Lower lobe of right lung (tissue), 2 donors: ENCODE results near the gene SLC17A9. TPM values are rescaled to one million over a fixed set of nuclear protein-coding genes. Genes with fewer than 3 reads are reported as not detected.

Source experiments
- ATAC-seq, 2 donors: fragments of 200-7000 bp; cut with Tn5 transposase; one replicate each; pipeline ENCODE4 v1.9.1; 2020 to 2022; ENCODE audit warnings: mild to moderate bottlenecking in 2 of 2, moderate library complexity in 2 of 2
- DNase-seq: peaks from one replicate; pipeline ENCODE4 v3.0.0-alpha.2; 2020
- H3K27ac ChIP-seq: fragments of 200-600 bp; one replicate; pipeline ENCODE4 v1.8.0; 2022
- H3K27me3 ChIP-seq: fragments of 200-600 bp; one replicate; pipeline ENCODE4 v1.8.0; 2022; ENCODE audit warnings: low read depth
- H3K36me3 ChIP-seq: fragments of 200-600 bp; one replicate; pipeline ENCODE4 v1.8.0; 2022; ENCODE audit warnings: mild to moderate bottlenecking
- H3K4me1 ChIP-seq: fragments of 200-600 bp; one replicate; pipeline ENCODE4 v1.8.0; 2022
- H3K4me3 ChIP-seq: fragments of 200-600 bp; one replicate; pipeline ENCODE4 v1.8.0; 2022; ENCODE audit warnings: mild to moderate bottlenecking
- H3K9me3 ChIP-seq: fragments of 200-600 bp; one replicate; pipeline ENCODE4 v1.8.0; 2022
- intact Hi-C: fragments of 100-400 bp; cut with DNase I; formaldehyde crosslinking; loops from one replicate; pipeline ENCODE4 v1.11.0; 2022
- total RNA-seq: library from RNA; stranded (reverse); fragmentation: NEBNext Ultra II Directional; extraction: Animal tissue kit (Norgen Biotek cat#: 25700); gene quantifications from one replicate; pipeline ENCODE4 v1.2.1, GENCODE V29; 2021
- TF ChIP-seq, protein P1 (sequence below): fragments of 200-600 bp; IDR thresholded peaks from one replicate; pipeline ENCODE4 v1.8.0; 2022; ENCODE audit warnings: antibody characterized with exemption, mild to moderate bottlenecking
- donor health status: DM: no; HTN: yes; CAD: no; lungs with severe emphysema.

Gene SLC17A9
- total RNA-seq, 1 donor from 2014 or later: 10.4 TPM

DNA sequence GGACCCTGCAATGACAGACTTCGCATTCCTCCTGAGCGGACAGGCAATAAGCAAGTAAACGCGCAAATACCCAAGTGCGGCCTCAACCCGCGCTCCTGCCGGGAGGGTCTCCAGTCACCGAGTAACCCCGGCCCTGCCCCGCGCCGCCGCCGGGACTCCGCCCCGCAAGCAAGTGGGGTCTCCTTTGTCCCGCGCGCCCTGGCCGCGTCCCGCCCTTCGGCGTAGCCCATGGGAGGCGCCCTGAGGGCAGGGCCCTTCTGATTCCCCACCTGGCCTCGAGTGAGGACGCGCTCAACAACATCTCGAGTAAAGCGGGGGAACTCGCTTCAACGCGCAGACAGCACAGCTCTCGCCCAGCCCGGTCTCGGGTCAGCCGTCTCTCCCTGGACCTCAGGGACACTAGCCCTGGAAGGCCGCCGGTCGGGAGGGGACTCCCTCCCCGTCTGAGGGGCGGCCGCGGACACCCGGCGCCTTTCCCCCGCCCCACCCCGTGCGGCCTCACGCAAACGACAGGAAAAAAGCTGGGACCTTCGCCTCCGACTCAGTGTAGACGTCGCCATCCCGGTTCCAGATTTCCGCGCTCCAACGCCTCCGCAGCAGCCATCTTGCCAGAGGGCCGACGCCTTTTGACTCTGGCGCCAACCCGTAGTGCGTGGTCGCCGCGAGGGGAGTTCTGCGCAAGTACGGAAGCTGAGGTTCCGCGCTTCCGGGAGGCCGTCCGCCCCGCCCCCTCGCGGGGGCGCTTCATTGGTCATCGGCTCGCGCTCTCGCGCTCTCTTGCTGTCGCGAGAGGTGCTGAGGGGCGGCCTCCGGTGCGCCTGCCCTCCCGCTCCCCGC lies 15.0 kb upstream of the SLC17A9 start:
- H3K27ac ChIP-seq: peak overlapping the region; percentile 93
- H3K4me1 ChIP-seq: peaks cover 61% of the 10 kb centered on the region
- ATAC-seq (peak; percentile 97 to 98), DNase-seq (peak; percentile 98)
- TF ChIP-seq, protein P1, sequence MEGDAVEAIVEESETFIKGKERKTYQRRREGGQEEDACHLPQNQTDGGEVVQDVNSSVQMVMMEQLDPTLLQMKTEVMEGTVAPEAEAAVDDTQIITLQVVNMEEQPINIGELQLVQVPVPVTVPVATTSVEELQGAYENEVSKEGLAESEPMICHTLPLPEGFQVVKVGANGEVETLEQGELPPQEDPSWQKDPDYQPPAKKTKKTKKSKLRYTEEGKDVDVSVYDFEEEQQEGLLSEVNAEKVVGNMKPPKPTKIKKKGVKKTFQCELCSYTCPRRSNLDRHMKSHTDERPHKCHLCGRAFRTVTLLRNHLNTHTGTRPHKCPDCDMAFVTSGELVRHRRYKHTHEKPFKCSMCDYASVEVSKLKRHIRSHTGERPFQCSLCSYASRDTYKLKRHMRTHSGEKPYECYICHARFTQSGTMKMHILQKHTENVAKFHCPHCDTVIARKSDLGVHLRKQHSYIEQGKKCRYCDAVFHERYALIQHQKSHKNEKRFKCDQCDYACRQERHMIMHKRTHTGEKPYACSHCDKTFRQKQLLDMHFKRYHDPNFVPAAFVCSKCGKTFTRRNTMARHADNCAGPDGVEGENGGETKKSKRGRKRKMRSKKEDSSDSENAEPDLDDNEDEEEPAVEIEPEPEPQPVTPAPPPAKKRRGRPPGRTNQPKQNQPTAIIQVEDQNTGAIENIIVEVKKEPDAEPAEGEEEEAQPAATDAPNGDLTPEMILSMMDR: no peak
- H3K27me3 ChIP-seq: no peaks in the 10 kb centered on the region
- intact Hi-C loops: no loop called here
- peaks cover 43% of the 10 kb centered on the region for H3K36me3 ChIP-seq
- H3K9me3 ChIP-seq: no peaks in the 10 kb centered on the region
- peak overlapping the region; percentile 99 for H3K4me3 ChIP-seq

DNA sequence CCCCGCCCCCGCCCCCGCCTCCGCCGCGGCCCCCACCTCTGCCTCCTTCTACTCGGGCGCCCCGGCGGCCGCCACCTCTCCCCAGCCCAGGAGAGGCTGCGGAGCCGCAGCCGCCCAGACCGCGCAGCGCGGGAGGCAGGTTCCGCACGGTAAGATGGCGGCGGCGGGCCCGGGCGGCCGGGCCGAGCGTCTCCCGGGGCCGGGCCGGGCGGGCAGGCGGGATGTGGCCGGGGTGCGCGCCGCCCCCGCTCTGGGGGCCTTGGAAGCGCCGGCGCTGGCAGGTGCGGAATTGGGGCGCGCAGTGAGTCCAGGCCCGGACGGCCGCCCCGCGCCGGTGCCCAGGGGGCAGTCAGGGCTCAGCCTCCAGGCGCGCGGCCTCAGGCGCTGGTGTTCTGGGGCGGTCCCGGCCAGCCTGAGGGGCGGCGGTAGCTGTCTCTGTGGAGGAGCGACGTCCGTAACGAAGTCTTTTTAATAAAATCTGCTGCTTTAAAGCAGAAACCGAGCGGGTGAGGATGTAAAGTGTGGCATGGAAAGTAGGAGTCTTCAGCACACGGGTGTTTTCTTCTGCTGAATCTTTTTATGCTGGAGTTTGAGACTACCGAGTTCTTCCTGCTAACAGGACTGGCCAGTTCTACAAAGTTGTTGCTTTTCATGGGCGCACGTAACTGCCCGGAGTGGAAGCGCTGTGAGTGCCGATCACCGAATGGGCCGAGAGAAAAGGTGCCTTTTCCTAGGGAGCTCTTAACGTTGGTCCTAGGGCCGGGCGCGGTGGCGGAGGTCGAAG lies 14.2 kb upstream of the SLC17A9 start, which contains the start of gene GID8:
TSS of gene GID8 (plus strand) at position 43 of the 784 bp plus-strand sequence. CDS start 3,356 bp downstream, outside the sequence.
- no peaks in the 10 kb centered on the region for H3K9me3 ChIP-seq
- TF ChIP-seq, protein P1: no peak
- peaks cover 61% of the 10 kb centered on the region for H3K4me1 ChIP-seq
- ATAC-seq (peak; percentile 57 to 63), DNase-seq (peak; percentile 71)
- no peaks in the 10 kb centered on the region for H3K27me3 ChIP-seq
- intact Hi-C loops: no loop called here
- H3K27ac ChIP-seq: peak within 1 kb of the TSS; percentile 93
- H3K36me3 ChIP-seq: peaks cover 42% of the 10 kb centered on the region
- H3K4me3 ChIP-seq: peak within 1 kb of the TSS; percentile 99

DNA sequence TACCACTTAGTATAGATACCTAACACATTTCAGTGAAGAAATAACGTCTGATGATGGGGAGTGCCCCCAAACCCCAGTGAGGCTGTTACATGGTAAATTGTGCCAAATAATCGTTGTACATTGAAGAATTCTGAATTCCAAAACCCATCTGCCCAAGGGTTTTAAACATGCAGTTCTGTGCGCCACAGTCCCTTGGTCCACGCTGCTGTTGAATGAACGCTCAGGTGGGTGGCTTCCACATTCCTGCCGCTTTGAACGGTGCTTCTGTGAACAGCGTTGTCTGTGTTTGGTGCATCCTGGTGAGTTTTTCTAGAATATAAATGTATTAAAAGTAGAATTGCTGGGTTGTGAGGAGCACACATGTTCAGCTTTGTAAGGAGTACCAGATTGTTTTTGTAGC lies 11.6 kb upstream of the SLC17A9 start:
- Histone ChIP-seq H3K4me3 (no peak overlapping the region), H3K9me3 (no peaks in the 10 kb centered on the region), H3K27me3 (no peaks in the 10 kb centered on the region), H3K27ac (no peak overlapping the region), H3K36me3 (peaks cover 47% of the 10 kb centered on the region), H3K4me1 (peaks cover 36% of the 10 kb centered on the region)
- TF ChIP-seq, protein P1: no peak
- ATAC-seq (no peak), DNase-seq (peak; percentile 15)
- intact Hi-C loops: no loop called here

DNA sequence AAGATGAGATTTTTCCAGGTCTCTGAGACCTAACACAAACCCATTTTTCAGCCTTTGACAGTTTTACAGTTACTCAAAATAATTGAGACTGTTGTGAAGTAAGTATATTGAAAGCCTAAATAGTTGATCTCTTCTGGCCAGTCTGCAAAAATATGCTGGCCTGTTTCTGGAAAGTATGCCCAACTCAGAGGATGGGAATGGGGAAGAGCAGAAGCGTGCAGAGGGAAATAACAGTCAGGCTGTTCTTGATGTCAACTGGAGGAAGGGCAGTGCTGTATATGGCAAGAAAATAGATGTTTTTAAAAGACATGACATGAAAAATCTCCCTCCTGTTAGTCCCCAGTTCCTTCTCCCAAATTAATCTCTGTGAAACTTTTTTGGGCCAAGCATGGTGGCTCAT lies 10.7 kb upstream of the SLC17A9 start:
- intact Hi-C loops: no loop called here
- no peak for DNase-seq
- H3K36me3 ChIP-seq: peaks cover 57% of the 10 kb centered on the region
- no peak overlapping the region for H3K27ac ChIP-seq
- H3K9me3 ChIP-seq: no peaks in the 10 kb centered on the region
- H3K27me3 ChIP-seq: no peaks in the 10 kb centered on the region
- no peak for ATAC-seq
- H3K4me3 ChIP-seq: no peak overlapping the region
- peaks cover 27% of the 10 kb centered on the region for H3K4me1 ChIP-seq
- TF ChIP-seq, protein P1: no peak

DNA sequence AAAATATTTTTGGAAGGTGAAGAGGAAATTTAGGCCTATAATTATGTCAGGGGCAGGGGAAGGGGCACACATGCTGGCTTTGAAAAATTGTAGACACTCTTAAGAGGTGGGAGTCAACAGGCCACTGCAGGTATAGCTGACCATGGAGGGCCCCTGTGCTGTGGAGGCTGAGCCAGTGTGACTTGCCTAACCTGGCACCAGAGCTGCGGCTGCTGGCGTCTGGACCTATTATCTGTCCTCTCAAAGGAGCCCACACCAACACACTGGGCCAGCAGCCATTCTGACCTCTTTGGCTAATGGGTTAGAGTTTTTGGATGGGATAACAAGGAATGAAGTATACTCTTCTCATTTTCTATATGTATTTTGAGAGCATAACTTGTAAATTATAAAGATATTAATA lies 10.1 kb upstream of the SLC17A9 start:
- ATAC-seq: no peak
- TF ChIP-seq, protein P1: no peak
- H3K4me3 ChIP-seq: no peak overlapping the region
- no peaks in the 10 kb centered on the region for H3K9me3 ChIP-seq
- peaks cover 63% of the 10 kb centered on the region for H3K36me3 ChIP-seq
- intact Hi-C loops: no loop called here
- peak; percentile 44 for DNase-seq
- H3K27me3 ChIP-seq: no peaks in the 10 kb centered on the region
- H3K4me1 ChIP-seq: peaks cover 26% of the 10 kb centered on the region
- no peak overlapping the region for H3K27ac ChIP-seq
